ENCODE data around the gene EREG.
A peak's percentile ranks its signal among the peaks of the same experiment; 100 is the strongest.

Gene EREG

GRCh38 chr4:74344031-74344430 is 20.9 kb upstream of the EREG start:
- DNase-seq (ENCODE audit: low read depth), result no peak

DNA sequence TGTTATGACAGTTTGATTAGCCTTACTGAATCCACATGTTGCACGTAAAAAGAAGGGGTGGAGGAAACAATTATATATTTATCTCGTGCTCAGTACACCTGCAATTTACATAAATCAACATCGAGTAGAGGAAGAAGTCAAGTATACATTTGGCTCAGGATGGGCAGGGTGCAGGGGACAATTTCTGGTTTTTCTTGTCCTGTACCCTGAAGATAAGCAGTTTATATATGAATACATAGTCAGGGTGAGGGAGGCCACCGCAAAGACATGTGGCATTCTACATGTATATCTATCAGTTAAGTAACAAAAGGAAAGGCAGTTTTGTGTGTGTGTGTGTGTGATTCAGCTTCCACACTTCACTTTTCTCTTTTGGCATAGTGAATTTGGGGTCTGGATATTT is 11.1 kb upstream of the EREG start:
- DNase-seq (ENCODE audit: low read depth), result no peak

- DNase-seq (ENCODE audit: low read depth), result no peak
Measured at GRCh38 chr4:74357965-74358364, 7.0 kb upstream of the EREG start.

GRCh38 chr4:74361671-74362070 is 3.3 kb upstream of the EREG start:
- DNase-seq (ENCODE audit: low read depth), result no peak

GRCh38 chr4:74362347-74362746 is 2.6 kb upstream of the EREG start:
- no peak for DNase-seq (ENCODE audit: low read depth)

DNA sequence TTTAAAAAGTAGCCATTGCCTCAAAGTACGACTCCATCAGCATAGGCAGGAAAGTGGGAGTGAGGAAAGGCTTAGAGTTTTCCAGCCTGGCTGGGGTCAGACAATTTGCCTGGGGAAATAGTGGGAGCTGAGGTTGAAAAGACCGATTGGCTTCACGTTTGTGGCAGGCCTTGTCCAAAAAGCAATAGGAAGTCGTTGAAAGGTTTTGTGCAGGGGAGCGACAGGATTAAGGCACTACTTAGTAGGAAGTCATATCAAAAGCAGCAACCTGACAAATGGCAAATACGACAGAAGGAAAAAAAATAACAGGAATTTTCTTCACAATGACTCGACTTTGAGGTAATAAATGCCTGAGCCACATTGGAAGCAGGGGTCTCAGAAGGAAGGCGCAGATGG is 691 bp upstream of the EREG start:
- no peak for DNase-seq (ENCODE audit: low read depth)

DNA sequence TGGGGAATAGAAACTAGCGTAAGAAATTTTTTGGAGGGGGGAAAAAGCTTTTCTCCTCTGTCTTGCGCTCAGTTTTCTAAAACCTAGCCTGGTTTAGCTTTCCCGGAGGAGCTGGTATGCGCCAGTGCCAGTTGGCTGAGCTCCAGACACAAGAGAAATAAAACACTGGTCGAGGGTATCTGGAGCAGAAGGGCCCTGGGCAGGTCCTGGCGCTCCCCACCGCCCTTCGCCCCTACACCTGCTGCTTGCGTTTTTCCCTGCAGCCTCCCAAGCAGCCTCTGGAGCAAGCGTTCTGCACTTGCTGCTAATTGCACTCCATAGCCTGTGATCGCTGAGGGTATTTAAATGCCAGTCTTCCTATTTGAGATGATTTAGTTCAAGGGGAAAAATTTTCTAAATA is 816 bp downstream of the EREG start:
- DNase-seq (ENCODE audit: low read depth), result no peak

- DNase-seq (ENCODE audit: low read depth), result no peak
Measured at GRCh38 chr4:74366367-74366911, 1.5 kb downstream of the EREG start.

DNA sequence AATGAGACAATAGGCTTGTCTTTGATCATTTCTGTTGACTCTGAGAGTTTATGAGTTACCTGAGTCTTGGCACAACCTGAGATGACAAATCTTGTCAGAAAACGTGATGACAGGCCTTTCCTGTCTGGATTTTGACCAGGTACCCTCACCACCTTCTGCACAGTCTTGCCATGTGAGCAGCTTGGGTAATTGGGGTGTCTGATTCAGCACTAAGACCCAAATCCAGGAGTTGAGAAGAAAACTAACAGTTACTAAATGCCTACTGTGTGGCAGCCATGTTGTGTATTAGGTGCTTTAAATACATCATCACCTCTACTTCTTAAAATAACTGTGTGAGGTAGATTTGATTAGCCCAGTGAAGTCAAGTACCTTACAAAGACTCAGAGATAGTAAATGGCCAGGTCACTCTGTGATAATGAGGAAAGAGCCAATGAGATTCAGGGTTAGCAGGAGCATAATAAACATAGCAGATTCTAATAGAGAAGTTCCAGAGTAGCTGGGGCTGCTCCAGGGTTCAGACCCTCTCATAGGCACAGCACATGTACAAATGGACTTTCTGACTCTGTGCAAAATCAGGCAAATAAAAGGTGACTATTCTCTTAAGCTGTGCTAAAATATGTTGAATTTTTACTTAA is 2.8 kb downstream of the EREG start:
- no peak for DNase-seq (ENCODE audit: low read depth)

DNA sequence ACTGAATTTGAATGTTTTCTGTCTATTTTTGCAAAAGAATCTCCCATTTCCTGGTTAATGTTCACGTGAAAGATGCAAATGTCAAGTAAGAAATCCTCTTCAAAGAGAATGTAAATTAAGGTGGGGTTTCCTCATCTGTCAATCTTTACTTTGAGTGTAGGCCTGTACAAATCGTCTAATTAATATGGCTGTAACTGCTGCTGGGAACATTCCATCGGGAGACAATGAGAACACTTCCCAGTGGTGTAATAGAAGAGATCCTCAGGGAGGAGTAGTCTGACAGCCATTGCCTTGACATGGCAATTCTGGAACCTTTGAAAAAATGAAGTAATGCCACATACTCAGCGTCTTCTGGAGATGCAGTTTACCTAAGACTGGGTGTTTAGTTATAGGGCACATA is 3.7 kb downstream of the EREG start:
- no peak for DNase-seq (ENCODE audit: low read depth)

GRCh38 chr4:74369855-74370254 is 4.9 kb downstream of the EREG start:
- DNase-seq (ENCODE audit: low read depth), result no peak

DNA sequence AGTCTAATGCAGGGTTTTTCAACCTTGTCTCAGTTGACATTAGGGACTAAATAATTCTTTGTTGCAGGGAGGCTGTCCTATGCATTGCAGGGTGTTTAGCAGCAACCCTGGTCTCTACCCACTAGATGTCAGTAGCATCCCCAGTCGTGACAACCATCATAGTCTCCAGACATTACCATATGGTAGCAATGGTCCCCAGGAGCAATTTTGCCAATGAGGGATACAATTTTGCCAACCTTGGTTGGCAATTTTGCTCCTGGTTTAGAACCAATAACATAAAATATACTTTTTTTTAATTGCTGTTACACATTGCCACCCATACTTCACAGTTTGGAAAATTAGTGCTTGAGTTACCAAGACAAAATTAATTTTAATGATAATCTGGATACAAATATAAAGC is 6.0 kb downstream of the EREG start:
- peak; percentile 30 for DNase-seq (ENCODE audit: low read depth)

GRCh38 chr4:74374128-74374527 is 9.2 kb downstream of the EREG start:
- DNase-seq (ENCODE audit: low read depth), result no peak

GRCh38 chr4:74374561-74375327 is 9.8 kb downstream of the EREG start:
- peak; percentile 52 for DNase-seq (ENCODE audit: low read depth)

DNA sequence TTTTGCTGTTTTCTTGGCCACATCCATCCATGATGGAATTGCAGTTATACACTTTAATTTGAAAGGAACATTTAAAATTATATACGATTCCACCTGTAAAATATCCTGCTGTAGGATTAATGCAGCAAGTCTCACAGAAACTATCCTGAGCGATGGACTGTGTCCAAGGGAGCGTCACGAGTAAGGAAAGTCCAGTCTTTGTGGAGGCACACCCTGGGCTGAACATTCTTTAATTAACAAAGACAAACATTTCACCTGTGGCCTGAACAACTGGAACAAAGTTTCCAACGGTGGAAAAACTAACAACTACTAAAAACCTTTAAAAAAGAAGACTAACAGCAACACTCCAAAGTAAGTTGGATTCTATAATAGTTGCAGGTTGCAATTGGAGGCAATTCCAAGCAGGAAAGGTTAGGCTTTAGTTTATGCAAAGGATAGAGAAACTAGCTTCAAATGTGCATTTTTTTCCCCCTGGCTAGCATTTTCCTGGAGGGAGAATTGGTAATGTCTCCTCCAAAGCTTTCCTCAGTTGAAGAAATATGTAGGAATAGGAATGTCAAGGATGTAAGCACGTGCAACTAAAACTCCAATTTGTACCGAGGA is 11.0 kb downstream of the EREG start:
- DNase-seq (ENCODE audit: low read depth), result no peak

- DNase-seq (ENCODE audit: low read depth), result peak; percentile 54
Measured at GRCh38 chr4:74376888-74377483, 12.0 kb downstream of the EREG start.

GRCh38 chr4:74377714-74378113 is 12.8 kb downstream of the EREG start:
- no peak for DNase-seq (ENCODE audit: low read depth)

DNA sequence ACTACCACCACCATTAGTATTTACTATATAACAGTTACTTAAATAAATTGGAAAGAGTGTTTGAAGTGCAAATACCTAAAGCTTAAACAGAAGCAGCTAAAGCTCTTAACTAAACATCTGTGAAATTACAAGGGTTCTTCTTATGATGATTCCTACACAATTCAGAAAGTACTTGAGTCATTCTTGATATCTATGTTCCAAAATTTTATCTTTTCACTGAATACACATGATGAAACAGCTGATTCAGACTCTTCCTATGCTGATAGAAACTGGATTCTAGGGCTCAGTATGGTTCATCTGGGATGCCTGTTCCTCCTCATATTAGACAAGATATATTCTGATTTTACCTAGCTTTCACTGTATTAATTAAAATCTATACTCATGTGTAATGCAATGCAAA is 13.6 kb downstream of the EREG start:
- DNase-seq (ENCODE audit: low read depth), result no peak

GRCh38 chr4:74379912-74380311 is 15.0 kb downstream of the EREG start:
- no peak for DNase-seq (ENCODE audit: low read depth)

DNA sequence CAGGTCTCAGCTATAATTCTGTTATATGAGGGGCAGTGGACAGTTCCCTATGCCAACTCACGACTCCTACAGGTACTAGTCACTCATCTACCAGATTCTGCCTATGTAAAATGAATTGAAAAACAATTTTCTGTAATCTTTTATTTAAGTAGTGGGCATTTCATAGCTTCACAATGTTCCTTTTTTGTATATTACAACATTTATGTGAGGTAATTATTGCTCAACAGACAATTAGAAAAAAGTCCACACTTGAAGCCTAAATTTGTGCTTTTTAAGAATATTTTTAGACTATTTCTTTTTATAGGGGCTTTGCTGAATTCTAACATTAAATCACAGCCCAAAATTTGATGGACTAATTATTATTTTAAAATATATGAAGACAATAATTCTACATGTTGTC is 20.4 kb downstream of the EREG start:
- no peak for DNase-seq (ENCODE audit: low read depth)

- no peak for DNase-seq (ENCODE audit: low read depth)
Measured at GRCh38 chr4:74386159-74386558, 21.2 kb downstream of the EREG start.

- DNase-seq (ENCODE audit: low read depth), result no peak
Measured at GRCh38 chr4:74387790-74388189, 22.8 kb downstream of the EREG start.

DNA sequence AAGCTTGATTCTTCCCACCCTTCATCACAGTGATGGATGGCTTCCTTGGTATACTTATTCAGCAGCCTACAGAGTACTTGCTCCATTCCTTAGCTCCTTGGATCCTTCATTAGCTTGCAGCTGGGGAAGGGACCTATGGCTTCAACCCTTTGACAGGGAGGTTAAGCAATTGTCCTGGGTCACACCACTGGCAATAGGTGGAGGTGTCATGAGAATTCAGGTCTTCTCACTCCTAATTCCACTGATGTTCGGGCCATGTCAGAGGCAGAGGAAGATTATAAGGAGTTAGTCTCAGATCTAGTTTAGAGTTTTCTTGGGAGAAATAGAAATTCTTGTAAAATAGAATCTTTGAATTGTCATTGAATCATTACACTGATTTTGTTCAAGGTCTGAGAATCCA is 24.5 kb downstream of the EREG start:
- no peak for DNase-seq (ENCODE audit: low read depth)
